NCI-H2029 treated with DMSO at 0.1 percent for 48 hours (cell line): ENCODE measurements around the gene MIPOL1.
A peak's percentile ranks its signal among the peaks of the same experiment; 100 is the strongest.

ENCODE experiments used
- DNase-seq: peaks from one replicate; lab custom pipeline; 2025; lab: John Stamatoyannopoulos, UW

The MIPOL1 gene

GRCh38 chr14:37597914-37598746 is 400.4 kb downstream of the MIPOL1 start:
- peak; percentile 48 for DNase-seq

GRCh38 chr14:37598747-37599506 is 401.2 kb downstream of the MIPOL1 start:
- peak; percentile 52 for DNase-seq

GRCh38 chr14:37599507-37600368 is 402.0 kb downstream of the MIPOL1 start:
- DNase-seq = peak; percentile 49

- no peak for DNase-seq
These were observed 403.4 kb downstream of the MIPOL1 start for GRCh38 chr14:37600880-37601741.

- DNase-seq = no peak
These were observed 404.1 kb downstream of the MIPOL1 start for GRCh38 chr14:37601865-37602264.
